Peyer's patch (tissue), 4 donors: ENCODE results near the gene ANOS1.

Experiments used
- POLR2A ChIP-seq, 2 donors: fragments of 450-650 bp; IDR thresholded peaks; one replicate each; pipeline ENCODE4 v1.5.1; 2017; ENCODE audit warnings: antibody characterized with exemption in 2 of 2, mild to moderate bottlenecking in 2 of 2, moderate library complexity in 2 of 2
- TF ChIP-seq, protein P1 (sequence below), 6 experiments: fragments of 450-650 bp in 4 of 6; fragments of 200-600 bp in 2 of 6; sonication (generic) in 1 of 6; IDR thresholded peaks; one replicate each; pipeline ENCODE4 v1.5.1; 2017 to 2019; ENCODE audit warnings: antibody characterized with exemption in 6 of 6, mild to moderate bottlenecking in 3 of 6, moderate library complexity in 1 of 6

DNA sequence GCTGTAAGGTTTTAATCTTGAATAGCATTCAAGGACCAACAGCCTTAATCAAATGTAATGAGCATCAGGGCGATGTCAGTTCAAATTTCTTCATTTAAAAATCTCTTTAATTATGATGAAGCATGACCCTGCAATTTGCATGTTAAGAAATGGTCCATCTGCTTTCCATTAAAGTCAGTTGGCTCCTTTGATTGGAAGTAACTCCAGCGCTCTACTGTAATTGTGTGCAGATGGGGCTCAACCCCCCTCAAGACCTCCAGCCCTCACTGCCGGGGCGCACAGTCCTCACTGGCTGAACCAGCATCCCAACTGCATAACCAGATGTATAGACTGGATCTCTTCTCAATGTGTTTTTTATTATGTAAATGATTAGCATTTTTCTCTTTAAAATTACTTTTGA lies 140.4 kb downstream of the ANOS1 start:
- TF ChIP-seq POLR2A (IDR thresholded peaks at IDR 0.05), result no peak
- TF ChIP-seq, protein P1, sequence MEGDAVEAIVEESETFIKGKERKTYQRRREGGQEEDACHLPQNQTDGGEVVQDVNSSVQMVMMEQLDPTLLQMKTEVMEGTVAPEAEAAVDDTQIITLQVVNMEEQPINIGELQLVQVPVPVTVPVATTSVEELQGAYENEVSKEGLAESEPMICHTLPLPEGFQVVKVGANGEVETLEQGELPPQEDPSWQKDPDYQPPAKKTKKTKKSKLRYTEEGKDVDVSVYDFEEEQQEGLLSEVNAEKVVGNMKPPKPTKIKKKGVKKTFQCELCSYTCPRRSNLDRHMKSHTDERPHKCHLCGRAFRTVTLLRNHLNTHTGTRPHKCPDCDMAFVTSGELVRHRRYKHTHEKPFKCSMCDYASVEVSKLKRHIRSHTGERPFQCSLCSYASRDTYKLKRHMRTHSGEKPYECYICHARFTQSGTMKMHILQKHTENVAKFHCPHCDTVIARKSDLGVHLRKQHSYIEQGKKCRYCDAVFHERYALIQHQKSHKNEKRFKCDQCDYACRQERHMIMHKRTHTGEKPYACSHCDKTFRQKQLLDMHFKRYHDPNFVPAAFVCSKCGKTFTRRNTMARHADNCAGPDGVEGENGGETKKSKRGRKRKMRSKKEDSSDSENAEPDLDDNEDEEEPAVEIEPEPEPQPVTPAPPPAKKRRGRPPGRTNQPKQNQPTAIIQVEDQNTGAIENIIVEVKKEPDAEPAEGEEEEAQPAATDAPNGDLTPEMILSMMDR (IDR thresholded peaks at IDR 0.05), result no peak
